Erythroblast (primary cell): ENCODE data around the gene PPM1J.

Experiments
- GATA1 ChIP-seq: IDR thresholded peaks from 2 replicates; pipeline ENCODE4 v1.6.1; 2011; ENCODE audit warnings: low read depth, mild to moderate bottlenecking, control low read depth, low read length, moderate library complexity
- POLR2A ChIP-seq: IDR thresholded peaks from 2 replicates; pipeline ENCODE4 v1.6.1; 2011; ENCODE audit warnings: mild to moderate bottlenecking, low read length

- TF ChIP-seq POLR2A (no peak), GATA1 (no peak)
These were observed 21.3 kb downstream of the PPM1J start for GRCh38 chr1:112693821-112694220.
